Loucy (cell line): ENCODE measurements around the gene CD4.
A peak's percentile ranks its signal among the peaks of the same experiment; 100 is the strongest.

Source experiments
- H2AFZ ChIP-seq: fragments of 200-600 bp; sonication (generic); 2 replicates; pipeline ENCODE4 v1.6.0; 2016; ENCODE audit warnings: antibody characterized with exemption, mild to moderate bottlenecking, low read length, moderate library complexity
- H3F3A ChIP-seq: fragments of 200-600 bp; 2 replicates; pipeline ENCODE4 v1.6.0; 2016; ENCODE audit warnings: antibody characterized with exemption, low read depth, mild to moderate bottlenecking
- H3K27me3 ChIP-seq: fragments of 200-600 bp; sonication (generic); 2 replicates; pipeline ENCODE4 v1.6.1; 2014; ENCODE audit warnings: low read length, mild to moderate bottlenecking; ENCODE audit not compliant: insufficient read depth, poor library complexity, severe bottlenecking
- H3K36me3 ChIP-seq: fragments of 200-600 bp; sonication (generic); 2 replicates; pipeline ENCODE4 v1.6.1; 2016; ENCODE audit warnings: low read length; ENCODE audit not compliant: insufficient read depth
- H3K4me1 ChIP-seq: fragments of 200-600 bp; sonication (generic); 2 replicates; pipeline ENCODE4 v1.5.1; 2014; ENCODE audit warnings: low read length, mild to moderate bottlenecking; ENCODE audit not compliant: insufficient read depth, poor library complexity, severe bottlenecking
- H3K4me2 ChIP-seq: fragments of 200-600 bp; sonication (generic); 2 replicates; pipeline ENCODE4 v1.6.0; 2014; ENCODE audit warnings: antibody characterized with exemption, low read length, low read depth, mild to moderate bottlenecking; ENCODE audit not compliant: poor library complexity, severe bottlenecking
- H3K4me3 ChIP-seq: fragments of 200-600 bp; sonication (generic); 2 replicates; pipeline ENCODE4 v1.5.1; 2014; ENCODE audit warnings: low read length, mild to moderate bottlenecking, mixed read lengths; ENCODE audit not compliant: poor library complexity, severe bottlenecking
- H3K79me2 ChIP-seq: fragments of 200-600 bp; sonication (generic); 2 replicates; pipeline ENCODE4 v1.6.1; 2014; ENCODE audit warnings: low read length; ENCODE audit not compliant: insufficient read depth
- H3K9ac ChIP-seq: fragments of 200-600 bp; sonication (generic); 2 replicates; pipeline ENCODE4 v1.6.0; 2014; ENCODE audit warnings: mild to moderate bottlenecking, low read depth, low read length, moderate library complexity; ENCODE audit not compliant: poor library complexity, severe bottlenecking
- H3K9me2 ChIP-seq: fragments of 200-600 bp; sonication (generic); replicated peaks from 2 replicates; pipeline ENCODE4 v1.6.1; 2016; ENCODE audit warnings: low read depth, low read length, mixed read lengths
- H3K9me3 ChIP-seq: fragments of 200-600 bp; sonication (generic); 2 replicates; pipeline ENCODE4 v1.6.1; 2014; ENCODE audit warnings: mild to moderate bottlenecking, antibody characterized with exemption, low read length, low read depth; ENCODE audit not compliant: insufficient read depth
- H4K20me1 ChIP-seq: fragments of 200-600 bp; sonication (generic); 2 replicates; pipeline ENCODE4 v1.6.0; 2014; ENCODE audit warnings: antibody characterized with exemption, low read length, mild to moderate bottlenecking; ENCODE audit not compliant: insufficient read depth, poor library complexity, severe bottlenecking
- EZH2phosphoT487 ChIP-seq: fragments of 200-600 bp; IDR thresholded peaks from 2 replicates; pipeline ENCODE4 v1.6.1; 2018; ENCODE audit warnings: antibody characterized with exemption, mild to moderate bottlenecking, moderate library complexity, borderline replicate concordance
- TF ChIP-seq, protein P1 (sequence below): fragments of 200-600 bp; sonication (generic); conservative IDR thresholded peaks from 2 replicates; pipeline ENCODE4 v1.5.1; 2014; ENCODE audit warnings: mild to moderate bottlenecking, antibody characterized with exemption, low read length

CD4 gene

GRCh38 chr12:6768437-6768914 is 20.9 kb upstream of the CD4 start:
- Histone ChIP-seq H3K27me3 (no peaks in the 10 kb centered on the region), H3K4me2 (peak overlapping the region; percentile 93), H3K36me3 (peaks cover 3% of the 10 kb centered on the region; the same call in 1 of the 2 replicates), H3K4me3 (peak overlapping the region; percentile 73), H3K4me1 (peaks cover 46% of the 10 kb centered on the region), H3K9me2 (no peaks in the 10 kb centered on the region), H3K79me2 (peaks cover 42% of the 10 kb centered on the region), H3K9me3 (no peaks in the 10 kb centered on the region), H2AFZ (no peak overlapping the region), H4K20me1 (peaks cover 19% of the 10 kb centered on the region), H3F3A (0 out of 2 replicates have a peak, but pooled peaks cover 5% of the 10 kb centered on the region), H3K9ac (peak overlapping the region; percentile 72)
- no peak for TF ChIP-seq EZH2phosphoT487
- TF ChIP-seq, protein P1, sequence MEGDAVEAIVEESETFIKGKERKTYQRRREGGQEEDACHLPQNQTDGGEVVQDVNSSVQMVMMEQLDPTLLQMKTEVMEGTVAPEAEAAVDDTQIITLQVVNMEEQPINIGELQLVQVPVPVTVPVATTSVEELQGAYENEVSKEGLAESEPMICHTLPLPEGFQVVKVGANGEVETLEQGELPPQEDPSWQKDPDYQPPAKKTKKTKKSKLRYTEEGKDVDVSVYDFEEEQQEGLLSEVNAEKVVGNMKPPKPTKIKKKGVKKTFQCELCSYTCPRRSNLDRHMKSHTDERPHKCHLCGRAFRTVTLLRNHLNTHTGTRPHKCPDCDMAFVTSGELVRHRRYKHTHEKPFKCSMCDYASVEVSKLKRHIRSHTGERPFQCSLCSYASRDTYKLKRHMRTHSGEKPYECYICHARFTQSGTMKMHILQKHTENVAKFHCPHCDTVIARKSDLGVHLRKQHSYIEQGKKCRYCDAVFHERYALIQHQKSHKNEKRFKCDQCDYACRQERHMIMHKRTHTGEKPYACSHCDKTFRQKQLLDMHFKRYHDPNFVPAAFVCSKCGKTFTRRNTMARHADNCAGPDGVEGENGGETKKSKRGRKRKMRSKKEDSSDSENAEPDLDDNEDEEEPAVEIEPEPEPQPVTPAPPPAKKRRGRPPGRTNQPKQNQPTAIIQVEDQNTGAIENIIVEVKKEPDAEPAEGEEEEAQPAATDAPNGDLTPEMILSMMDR, result no peak

- H3K9me2 ChIP-seq, result no peaks in the 10 kb centered on the region
- peaks cover 41% of the 10 kb centered on the region for H3K4me1 ChIP-seq
- peaks cover 42% of the 10 kb centered on the region for H3K79me2 ChIP-seq
- TF ChIP-seq, protein P1, result no peak
- TF ChIP-seq EZH2phosphoT487, result no peak
- no peaks in the 10 kb centered on the region for H3K27me3 ChIP-seq
- peak overlapping the region; percentile 72 for H3K9ac ChIP-seq
- no peak overlapping the region for H2AFZ ChIP-seq
- peaks cover 3% of the 10 kb centered on the region; the same call in 1 of the 2 replicates for H3K36me3 ChIP-seq
- H3K4me3 ChIP-seq, result peak overlapping the region; percentile 73
- peak overlapping the region; percentile 93 for H3K4me2 ChIP-seq
- H4K20me1 ChIP-seq, result peaks cover 19% of the 10 kb centered on the region
- no peaks in the 10 kb centered on the region for H3K9me3 ChIP-seq
- 0 out of 2 replicates have a peak, but pooled peaks cover 5% of the 10 kb centered on the region for H3F3A ChIP-seq
These were observed 20.3 kb upstream of the CD4 start for GRCh38 chr12:6768990-6769389.

DNA sequence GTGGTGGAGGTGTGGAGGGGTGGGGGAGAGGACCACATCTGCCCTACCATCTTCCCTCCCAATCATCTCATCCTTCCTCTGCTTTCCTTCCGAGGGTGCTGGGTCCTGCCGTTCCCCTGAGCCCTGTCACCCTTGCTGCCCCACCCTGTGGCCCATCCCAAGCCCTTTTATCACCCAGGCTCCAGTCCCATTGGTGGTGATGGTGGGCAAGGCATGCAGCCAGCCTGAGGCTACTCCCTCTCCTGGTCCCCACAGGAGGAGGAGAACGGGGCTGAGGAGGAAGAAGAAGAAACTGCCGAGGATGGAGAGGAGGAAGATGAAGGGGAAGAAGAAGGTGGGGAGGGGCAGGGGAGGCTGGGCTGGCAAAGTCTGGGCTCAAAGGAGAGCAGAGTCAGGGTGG is 19.7 kb upstream of the CD4 start:
- no peak for TF ChIP-seq EZH2phosphoT487
- TF ChIP-seq, protein P1, result no peak
- peak overlapping the region; percentile 73 for H3K4me3 ChIP-seq
- no peaks in the 10 kb centered on the region for H3K9me3 ChIP-seq
- H3K9ac ChIP-seq, result no peak overlapping the region
- 0 out of 2 replicates have a peak, but pooled peaks cover 5% of the 10 kb centered on the region for H3F3A ChIP-seq
- peaks cover 42% of the 10 kb centered on the region for H3K79me2 ChIP-seq
- H3K4me1 ChIP-seq, result peaks cover 38% of the 10 kb centered on the region
- no peaks in the 10 kb centered on the region for H3K9me2 ChIP-seq
- H3K4me2 ChIP-seq, result peak overlapping the region; percentile 93
- H3K36me3 ChIP-seq, result peaks cover 3% of the 10 kb centered on the region; the same call in 1 of the 2 replicates
- H4K20me1 ChIP-seq, result peaks cover 19% of the 10 kb centered on the region
- H2AFZ ChIP-seq, result no peak overlapping the region
- H3K27me3 ChIP-seq, result no peaks in the 10 kb centered on the region
